Stimulated activated CD4-positive, alpha-beta T cell treated with anti-CD3 and anti-CD28 coated beads, Interleukin-2, amount 100 ng/mL, for 48 hours (primary cell): Measurements from ENCODE around the gene MXD4.
"Not testable (repeated sequence)": the region's sequence is repeated elsewhere in the genome, so short reads cannot be mapped to it uniquely, and the experiment has no call there.

ENCODE experiments used
- DNase-seq, 2 donors: peaks; one replicate each; pipeline ENCODE4 v3.0.0-alpha.2; 2020

MXD4 gene

GRCh38 chr4:2249526-2250356, 12.2 kb downstream of the MXD4 start:
- no peak for DNase-seq

- DNase-seq: no peak
These were observed 13.1 kb downstream of the MXD4 start for GRCh38 chr4:2248821-2249261.

GRCh38 chr4:2248044-2248780, 13.7 kb downstream of the MXD4 start:
- no peak for DNase-seq

GRCh38 chr4:2247128-2248043, 14.5 kb downstream of the MXD4 start:
- DNase-seq: no peak

GRCh38 chr4:2246384-2247127, 15.4 kb downstream of the MXD4 start:
- DNase-seq: no peak

- DNase-seq: no peak
These were observed 16.1 kb downstream of the MXD4 start for GRCh38 chr4:2245787-2246275.

GRCh38 chr4:2245057-2245786, 16.7 kb downstream of the MXD4 start:
- no peak for DNase-seq

- DNase-seq: no peak
These were observed 18.1 kb downstream of the MXD4 start for GRCh38 chr4:2243681-2244380.

GRCh38 chr4:2241410-2242353, 20.2 kb downstream of the MXD4 start, which contains the start of the genes HAUS3 and POLN:
TSS of gene HAUS3 (minus strand) at chr4:2242121. CDS start at chr4:2240946, 1,175 bp downstream.
TSS of gene POLN (minus strand) at chr4:2242121. CDS start at chr4:2229231, 12,890 bp downstream.
- DNase-seq: peak; percentile 98 to 99

- DNase-seq: no peak
These were observed 20.9 kb downstream of the MXD4 start for GRCh38 chr4:2241003-2241402.

- DNase-seq: no peak
These were observed 24.8 kb downstream of the MXD4 start for GRCh38 chr4:2236944-2237666.

- DNase-seq: no peak
These were observed 30.8 kb downstream of the MXD4 start for GRCh38 chr4:2231082-2231481.

- DNase-seq: no peak
These were observed 35.6 kb downstream of the MXD4 start for GRCh38 chr4:2226261-2226660.

GRCh38 chr4:2222838-2223237, 39.1 kb downstream of the MXD4 start:
- no peak for DNase-seq

GRCh38 chr4:2221378-2221777, 40.5 kb downstream of the MXD4 start:
- DNase-seq: not testable (repeated sequence)

- DNase-seq: peak; percentile 75 to 77
These were observed 41.8 kb downstream of the MXD4 start for GRCh38 chr4:2220016-2220630.

GRCh38 chr4:2219233-2219760, 42.6 kb downstream of the MXD4 start:
- DNase-seq: no peak

- DNase-seq: no peak
These were observed 43.5 kb downstream of the MXD4 start for GRCh38 chr4:2218436-2218835.
